HT-29 (cell line): ENCODE results near the gene GALNT13. TPM values are rescaled to one million over a fixed set of nuclear protein-coding genes. Genes with fewer than 3 reads are reported as not detected.

Experiments
- DNase-seq: peaks from one replicate; pipeline ENCODE4 v3.0.0-alpha.2; 2015; ENCODE audit warnings: low spot score
- total RNA-seq: library from RNA; depleted of rRNA; stranded (reverse); fragments of >200 nt; shearing (Covaris generic); gene quantifications from 2 replicates; pipeline ENCODE4 v1.2.3, GENCODE V29; 2014

Gene GALNT13
- total RNA-seq, 1 experiment from 2014 or later: not detected

GRCh38 chr2:154480521-154480920, 608.8 kb downstream of the GALNT13 start:
- no peak for DNase-seq

GRCh38 chr2:154481336-154481735, 609.6 kb downstream of the GALNT13 start:
- no peak for DNase-seq

GRCh38 chr2:154484338-154485099, 612.8 kb downstream of the GALNT13 start:
- no peak for DNase-seq

GRCh38 chr2:154488801-154489200, 617.1 kb downstream of the GALNT13 start:
- no peak for DNase-seq

GRCh38 chr2:154489266-154489858, 617.6 kb downstream of the GALNT13 start:
- no peak for DNase-seq

- DNase-seq: no peak
Measured at GRCh38 chr2:154490530-154490929, 618.8 kb downstream of the GALNT13 start.

GRCh38 chr2:154495455-154495868, 623.7 kb downstream of the GALNT13 start:
- DNase-seq: no peak

- DNase-seq: no peak
Measured at GRCh38 chr2:154497019-154497418, 625.3 kb downstream of the GALNT13 start.
